ENCODE measurements around the gene SRBD1.

SRBD1 gene

GRCh38 chr2:45415534-45416123 lies 195.4 kb downstream of the SRBD1 start:
- no peak for DNase-seq

GRCh38 chr2:45412754-45413379 lies 198.2 kb downstream of the SRBD1 start:
- DNase-seq = peak; percentile 44 to 69 (median 56)

GRCh38 chr2:45409677-45410076 lies 201.4 kb downstream of the SRBD1 start:
- no peak for DNase-seq

GRCh38 chr2:45406621-45407020 lies 204.4 kb downstream of the SRBD1 start:
- DNase-seq = no peak

- DNase-seq = no peak
Measured at GRCh38 chr2:45404807-45405297, 206.2 kb downstream of the SRBD1 start.

GRCh38 chr2:45403036-45403435 lies 208.0 kb downstream of the SRBD1 start:
- DNase-seq = no peak

- DNase-seq = no peak
Measured at GRCh38 chr2:45401431-45401922, 209.6 kb downstream of the SRBD1 start.

GRCh38 chr2:45399040-45399784 lies 211.9 kb downstream of the SRBD1 start:
- no peak for DNase-seq

GRCh38 chr2:45397292-45397691 lies 213.8 kb downstream of the SRBD1 start:
- no peak for DNase-seq

GRCh38 chr2:45396671-45397070 lies 214.4 kb downstream of the SRBD1 start:
- no peak for DNase-seq

GRCh38 chr2:45394842-45395241 lies 216.2 kb downstream of the SRBD1 start:
- DNase-seq = no peak

- no peak for DNase-seq
Measured at GRCh38 chr2:45394216-45394615, 216.9 kb downstream of the SRBD1 start.

- no peak for DNase-seq
Measured at GRCh38 chr2:45391866-45392265, 219.2 kb downstream of the SRBD1 start.

- no peak for DNase-seq
Measured at GRCh38 chr2:45390861-45391260, 220.2 kb downstream of the SRBD1 start.

- DNase-seq = no peak
Measured at GRCh38 chr2:45390441-45390840, 220.6 kb downstream of the SRBD1 start.

- no peak for DNase-seq
Measured at GRCh38 chr2:45388541-45389100, 222.4 kb downstream of the SRBD1 start.

GRCh38 chr2:45382744-45383143 lies 228.3 kb downstream of the SRBD1 start:
- DNase-seq = no peak

GRCh38 chr2:45380131-45380836 lies 230.8 kb downstream of the SRBD1 start:
- peak in 1 of 4 experiments; percentile 1 for DNase-seq

GRCh38 chr2:45379399-45380087 lies 231.5 kb downstream of the SRBD1 start:
- DNase-seq = no peak

- no peak for DNase-seq
Measured at GRCh38 chr2:45373534-45373933, 237.5 kb downstream of the SRBD1 start.

- DNase-seq = no peak
Measured at GRCh38 chr2:45370369-45370768, 240.7 kb downstream of the SRBD1 start.

GRCh38 chr2:45368792-45369191 lies 242.3 kb downstream of the SRBD1 start:
- DNase-seq = no peak

Measured in suppressor macrophage (primary cell).